ENCODE data around the gene CPEB3.

DNA sequence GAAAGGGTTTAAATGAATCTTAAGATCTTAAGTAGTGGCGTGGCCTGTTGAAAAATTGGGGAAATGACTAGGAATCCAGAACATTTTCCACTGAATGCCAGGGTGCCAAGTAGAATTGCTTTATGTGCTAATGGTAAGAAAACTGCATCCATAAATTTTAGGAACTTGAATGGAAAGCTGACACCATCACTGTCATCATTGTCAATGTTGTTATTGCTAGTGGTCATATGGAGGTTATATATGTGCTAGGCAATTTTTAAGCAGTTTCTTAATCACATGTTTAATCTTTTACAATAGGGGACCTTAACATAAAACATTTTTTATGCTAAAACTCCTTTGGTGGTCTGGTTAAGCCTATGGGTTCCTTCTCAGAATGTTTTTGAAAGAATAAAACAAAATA is 13.2 kb upstream of the CPEB3 start:
- TF ChIP-seq POLR2AphosphoS5 (IDR thresholded peaks at IDR 0.05): no peak
- TF ChIP-seq, protein P1, sequence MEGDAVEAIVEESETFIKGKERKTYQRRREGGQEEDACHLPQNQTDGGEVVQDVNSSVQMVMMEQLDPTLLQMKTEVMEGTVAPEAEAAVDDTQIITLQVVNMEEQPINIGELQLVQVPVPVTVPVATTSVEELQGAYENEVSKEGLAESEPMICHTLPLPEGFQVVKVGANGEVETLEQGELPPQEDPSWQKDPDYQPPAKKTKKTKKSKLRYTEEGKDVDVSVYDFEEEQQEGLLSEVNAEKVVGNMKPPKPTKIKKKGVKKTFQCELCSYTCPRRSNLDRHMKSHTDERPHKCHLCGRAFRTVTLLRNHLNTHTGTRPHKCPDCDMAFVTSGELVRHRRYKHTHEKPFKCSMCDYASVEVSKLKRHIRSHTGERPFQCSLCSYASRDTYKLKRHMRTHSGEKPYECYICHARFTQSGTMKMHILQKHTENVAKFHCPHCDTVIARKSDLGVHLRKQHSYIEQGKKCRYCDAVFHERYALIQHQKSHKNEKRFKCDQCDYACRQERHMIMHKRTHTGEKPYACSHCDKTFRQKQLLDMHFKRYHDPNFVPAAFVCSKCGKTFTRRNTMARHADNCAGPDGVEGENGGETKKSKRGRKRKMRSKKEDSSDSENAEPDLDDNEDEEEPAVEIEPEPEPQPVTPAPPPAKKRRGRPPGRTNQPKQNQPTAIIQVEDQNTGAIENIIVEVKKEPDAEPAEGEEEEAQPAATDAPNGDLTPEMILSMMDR (IDR thresholded peaks at IDR 0.05): no peak

Data from prostate gland (tissue), 2 donors.